ENCODE data around the gene TBCD.

Gene TBCD

GRCh38 chr17:82837586-82838320 is 85.9 kb downstream of the TBCD start:
- Histone ChIP-seq H3K27ac (ENCODE audit: poor library complexity, severe bottlenecking) (no peak overlapping the region), H3K9me3 (ENCODE audit: severe bottlenecking) (no peaks in the 10 kb centered on the region), H3K36me3 (ENCODE audit: low read depth) (peaks cover 12% of the 10 kb centered on the region), H3K4me1 (ENCODE audit: insufficient read depth, poor library complexity, severe bottlenecking) (peaks cover 50% of the 10 kb centered on the region), H3K4me3 (ENCODE audit: severe bottlenecking) (no peak overlapping the region), H3K27me3 (ENCODE audit: insufficient read depth, poor library complexity, severe bottlenecking) (no peaks in the 10 kb centered on the region)
- ATAC-seq (ENCODE audit: low read depth) (no peak), DNase-seq (ENCODE audit: low spot score) (peak; percentile 38)
- no peak for TF ChIP-seq CTCF (IDR thresholded peaks at IDR 0.05; ENCODE audit: poor library complexity, severe bottlenecking)

- Histone ChIP-seq H3K27ac (ENCODE audit: poor library complexity, severe bottlenecking) (no peak overlapping the region), H3K4me1 (ENCODE audit: insufficient read depth, poor library complexity, severe bottlenecking) (peaks cover 50% of the 10 kb centered on the region), H3K9me3 (ENCODE audit: severe bottlenecking) (no peaks in the 10 kb centered on the region), H3K27me3 (ENCODE audit: insufficient read depth, poor library complexity, severe bottlenecking) (no peaks in the 10 kb centered on the region), H3K4me3 (ENCODE audit: severe bottlenecking) (no peak overlapping the region), H3K36me3 (ENCODE audit: low read depth) (peaks cover 12% of the 10 kb centered on the region)
- DNase-seq (ENCODE audit: low spot score) (peak; percentile 20), ATAC-seq (ENCODE audit: low read depth) (no peak)
- no peak for TF ChIP-seq CTCF (IDR thresholded peaks at IDR 0.05; ENCODE audit: poor library complexity, severe bottlenecking)
Observed at GRCh38 chr17:82838386-82839063, 86.7 kb downstream of the TBCD start.

GRCh38 chr17:82839617-82840292 is 87.9 kb downstream of the TBCD start, which contains the start of gene ZNF750:
Gene ZNF750 (minus strand): TSS chr17:82840022. CDS start chr17:82832454, 7,568 bp downstream.
- H3K4me1 ChIP-seq (ENCODE audit: insufficient read depth, poor library complexity, severe bottlenecking) = peaks cover 50% of the 10 kb centered on the region
- DNase-seq (ENCODE audit: low spot score) = peak; percentile 71
- no peak within 1 kb of the TSS for H3K27ac ChIP-seq (ENCODE audit: poor library complexity, severe bottlenecking)
- no peak for TF ChIP-seq CTCF (IDR thresholded peaks at IDR 0.05; ENCODE audit: poor library complexity, severe bottlenecking)
- no peaks in the 10 kb centered on the region for H3K27me3 ChIP-seq (ENCODE audit: insufficient read depth, poor library complexity, severe bottlenecking)
- no peak within 1 kb of the TSS for H3K4me3 ChIP-seq (ENCODE audit: severe bottlenecking)
- peaks cover 12% of the 10 kb centered on the region for H3K36me3 ChIP-seq (ENCODE audit: low read depth)
- peak; percentile 12; the same call in 1 of the 3 replicates for ATAC-seq (ENCODE audit: low read depth)
- H3K9me3 ChIP-seq (ENCODE audit: severe bottlenecking) = no peaks in the 10 kb centered on the region

GRCh38 chr17:82840431-82840831 is 88.6 kb downstream of the TBCD start:
- TF ChIP-seq CTCF (IDR thresholded peaks at IDR 0.05; ENCODE audit: poor library complexity, severe bottlenecking) = no peak
- no peak overlapping the region for H3K27ac ChIP-seq (ENCODE audit: poor library complexity, severe bottlenecking)
- ATAC-seq (ENCODE audit: low read depth) = no peak
- H3K4me3 ChIP-seq (ENCODE audit: severe bottlenecking) = no peak overlapping the region
- peaks cover 46% of the 10 kb centered on the region for H3K4me1 ChIP-seq (ENCODE audit: insufficient read depth, poor library complexity, severe bottlenecking)
- peaks cover 12% of the 10 kb centered on the region for H3K36me3 ChIP-seq (ENCODE audit: low read depth)
- H3K27me3 ChIP-seq (ENCODE audit: insufficient read depth, poor library complexity, severe bottlenecking) = no peaks in the 10 kb centered on the region
- peak; percentile 69 for DNase-seq (ENCODE audit: low spot score)
- H3K9me3 ChIP-seq (ENCODE audit: severe bottlenecking) = no peaks in the 10 kb centered on the region

Measured in RWPE2 (cell line).